Upper lobe of left lung (tissue), 6 donors: ENCODE results near the gene FBXL20. TPM values are rescaled to one million over a fixed set of nuclear protein-coding genes. Genes with fewer than 3 reads are reported as not detected.
"Not testable (repeated sequence)": the region's sequence is repeated elsewhere in the genome, so short reads cannot be mapped to it uniquely, and the experiment has no call there.

Experiments
- ATAC-seq, 2 donors: fragments of 200-7000 bp; cut with Tn5 transposase; one replicate each; pipeline ENCODE4 v1.9.1; 2022; ENCODE audit warnings: mild to moderate bottlenecking in 2 of 2, moderate library complexity in 2 of 2; ENCODE audit not compliant: low FRiP score in 2 of 2
- DNase-seq, 2 donors: peaks; one replicate each; pipeline ENCODE4 v3.0.0-alpha.2; 2019 to 2020
- H3K27ac ChIP-seq, 4 donors: fragments of 200-600 bp; sonication (generic); one replicate each; pipeline ENCODE4 v1.5.1; 2016 to 2019
- H3K27me3 ChIP-seq, 4 donors: fragments of 200-600 bp; sonication (generic); one replicate each; pipeline ENCODE4 v1.5.1; 2017 to 2019
- H3K36me3 ChIP-seq, 4 donors: fragments of 200-600 bp; sonication (generic); one replicate each; pipeline ENCODE4 v1.5.1; 2016 to 2019
- H3K4me1 ChIP-seq, 4 donors: fragments of 200-600 bp; sonication (generic); one replicate each; pipeline ENCODE4 v1.5.1; 2018 to 2019
- H3K4me3 ChIP-seq, 4 donors: fragments of 200-600 bp; sonication (generic); one replicate each; pipeline ENCODE4 v1.5.1; 2017 to 2019; ENCODE audit warnings: mild to moderate bottlenecking in 2 of 4, moderate library complexity in 1 of 4
- H3K9me3 ChIP-seq, 4 donors: fragments of 200-600 bp; sonication (generic); one replicate each; pipeline ENCODE4 v1.5.1; 2018 to 2019
- EP300 ChIP-seq, 4 donors: sonication (generic); formaldehyde crosslinking; IDR thresholded peaks; one replicate each; pipeline ENCODE4 v1.5.1; 2017; ENCODE audit warnings: antibody characterized with exemption in 4 of 4, control low read depth in 2 of 4
- POLR2A ChIP-seq, 4 donors: fragments of 450-650 bp; IDR thresholded peaks; one replicate each; pipeline ENCODE4 v1.5.1; 2016 to 2017; ENCODE audit warnings: antibody characterized with exemption in 4 of 4, mild to moderate bottlenecking in 2 of 4
- POLR2AphosphoS5 ChIP-seq, 2 donors: sonication (generic); formaldehyde crosslinking; IDR thresholded peaks; one replicate each; pipeline ENCODE4 v1.5.1; 2017; ENCODE audit warnings: antibody characterized with exemption in 2 of 2
- WGBS, 2 donors: methylation state at CpG; one replicate each; pipeline ENCODE4 v1.1.5; 2017 to 2018; 5-methylcytosine and 5-hydroxymethylcytosine counted together
- total RNA-seq, 6 donors: library from RNA; depleted of rRNA in 4 of 6; stranded (reverse); fragments of >200 nt in 4 of 6; gene quantifications; one replicate each; pipeline versions ENCODE4 v1.1.0 to v1.2.1, GENCODE V29; 2016 to 2021
- TF ChIP-seq, protein P1 (sequence below), 6 experiments: fragments of 450-650 bp in 4 of 6; fragments of 200-600 bp in 2 of 6; sonication (generic) in 2 of 6; IDR thresholded peaks; one replicate each; pipeline ENCODE4 v1.5.1; 2016 to 2019; ENCODE audit warnings: antibody characterized with exemption in 6 of 6
- donor health status: DM: no; HTN: no; CAD: no; lungs with moderate emphysema.
- donor health status: DM: no; HTN: yes; CAD: no; lungs with severe emphysema.

The FBXL20 gene
- total RNA-seq, 6 donors from 2014 or later, result 7.6 to 53.4 (median 30.4) TPM

DNA sequence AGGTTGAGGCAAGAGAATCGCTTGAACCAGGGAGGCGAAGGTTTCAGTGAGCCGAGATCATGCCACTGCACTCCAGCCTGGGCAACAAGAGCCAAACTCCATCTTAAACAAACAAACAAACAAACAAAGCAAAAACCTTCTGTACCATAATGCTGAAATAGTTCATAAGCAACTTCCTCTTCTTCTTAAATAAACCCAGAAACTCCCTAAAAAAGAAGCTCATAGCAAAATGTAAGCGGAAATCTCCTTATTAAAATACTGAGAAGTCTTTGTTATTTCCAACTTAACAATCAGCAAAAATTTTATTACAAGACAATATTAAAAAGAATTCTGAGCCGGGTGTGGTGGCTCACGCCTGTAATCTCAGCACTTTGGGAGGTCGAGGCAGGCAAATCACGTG, 82.8 kb downstream of the FBXL20 start:
- H3K36me3 ChIP-seq, result no peaks in the 10 kb centered on the region
- no peak overlapping the region for H3K27ac ChIP-seq
- TF ChIP-seq, protein P1, sequence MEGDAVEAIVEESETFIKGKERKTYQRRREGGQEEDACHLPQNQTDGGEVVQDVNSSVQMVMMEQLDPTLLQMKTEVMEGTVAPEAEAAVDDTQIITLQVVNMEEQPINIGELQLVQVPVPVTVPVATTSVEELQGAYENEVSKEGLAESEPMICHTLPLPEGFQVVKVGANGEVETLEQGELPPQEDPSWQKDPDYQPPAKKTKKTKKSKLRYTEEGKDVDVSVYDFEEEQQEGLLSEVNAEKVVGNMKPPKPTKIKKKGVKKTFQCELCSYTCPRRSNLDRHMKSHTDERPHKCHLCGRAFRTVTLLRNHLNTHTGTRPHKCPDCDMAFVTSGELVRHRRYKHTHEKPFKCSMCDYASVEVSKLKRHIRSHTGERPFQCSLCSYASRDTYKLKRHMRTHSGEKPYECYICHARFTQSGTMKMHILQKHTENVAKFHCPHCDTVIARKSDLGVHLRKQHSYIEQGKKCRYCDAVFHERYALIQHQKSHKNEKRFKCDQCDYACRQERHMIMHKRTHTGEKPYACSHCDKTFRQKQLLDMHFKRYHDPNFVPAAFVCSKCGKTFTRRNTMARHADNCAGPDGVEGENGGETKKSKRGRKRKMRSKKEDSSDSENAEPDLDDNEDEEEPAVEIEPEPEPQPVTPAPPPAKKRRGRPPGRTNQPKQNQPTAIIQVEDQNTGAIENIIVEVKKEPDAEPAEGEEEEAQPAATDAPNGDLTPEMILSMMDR (IDR thresholded peaks at IDR 0.05), result no peak
- TF ChIP-seq POLR2A (IDR thresholded peaks at IDR 0.05), result no peak
- no peak for TF ChIP-seq POLR2AphosphoS5 (IDR thresholded peaks at IDR 0.05)
- no peak for TF ChIP-seq EP300 (IDR thresholded peaks at IDR 0.05)
- no peaks in the 10 kb centered on the region for H3K9me3 ChIP-seq
- ATAC-seq (no peak), DNase-seq (no peak)
- no peaks in the 10 kb centered on the region for H3K4me1 ChIP-seq
- H3K27me3 ChIP-seq, result no peaks in the 10 kb centered on the region
- no peak overlapping the region for H3K4me3 ChIP-seq
- 94% methylated on average over 8 of the region's 8 CpGs for WGBS, 2 donors

DNA sequence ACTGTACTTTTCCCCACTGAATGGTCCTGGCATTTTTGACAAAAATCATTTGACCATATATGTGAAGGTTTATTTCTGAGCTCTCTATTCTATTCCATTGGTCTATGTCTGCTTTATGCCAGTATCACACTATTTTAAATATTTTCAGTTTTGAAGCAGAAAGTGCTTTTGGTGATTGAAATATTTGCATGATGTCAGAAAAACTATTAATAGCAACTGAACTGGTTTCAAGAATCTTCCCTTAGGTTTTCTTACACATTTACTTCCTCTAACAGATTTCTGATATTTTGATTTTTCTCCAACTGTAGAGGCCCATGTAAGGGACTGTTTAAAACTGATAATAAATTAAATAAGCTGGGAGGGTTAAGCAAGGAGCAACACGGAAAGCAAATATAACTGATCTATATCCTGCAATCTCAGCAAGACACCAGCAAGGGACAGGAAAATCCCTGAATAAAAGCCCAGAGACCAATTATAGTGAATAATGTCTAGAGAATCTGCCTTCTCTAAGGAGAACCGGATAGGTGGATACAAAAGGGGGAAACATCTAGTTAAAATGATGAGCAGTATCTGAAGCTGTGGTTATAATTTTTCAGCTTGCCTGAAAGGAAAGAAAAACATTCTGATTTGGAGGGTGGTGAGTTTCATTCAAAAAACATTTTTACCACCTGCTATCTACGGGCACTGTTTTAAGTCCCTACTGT, 94.8 kb downstream of the FBXL20 start:
- H3K36me3 ChIP-seq, result peaks cover 0 to 5% (median 3%) of the 10 kb centered on the region in 4 donors
- TF ChIP-seq, protein P1 (IDR thresholded peaks at IDR 0.05), result no peak
- TF ChIP-seq POLR2AphosphoS5 (IDR thresholded peaks at IDR 0.05) (no peak), POLR2A (IDR thresholded peaks at IDR 0.05) (no peak), EP300 (IDR thresholded peaks at IDR 0.05) (no peak)
- peaks cover 0 to 12% (median 4%) of the 10 kb centered on the region in 4 donors for H3K4me1 ChIP-seq
- ATAC-seq (no peak), DNase-seq (no peak)
- no peak overlapping the region for H3K4me3 ChIP-seq
- H3K27me3 ChIP-seq, result no peaks in the 10 kb centered on the region
- H3K27ac ChIP-seq, result no peak overlapping the region
- H3K9me3 ChIP-seq, result no peaks in the 10 kb centered on the region
- 59 to 74% methylated on average over 3 of the region's 3 CpGs for WGBS, 2 donors

DNA sequence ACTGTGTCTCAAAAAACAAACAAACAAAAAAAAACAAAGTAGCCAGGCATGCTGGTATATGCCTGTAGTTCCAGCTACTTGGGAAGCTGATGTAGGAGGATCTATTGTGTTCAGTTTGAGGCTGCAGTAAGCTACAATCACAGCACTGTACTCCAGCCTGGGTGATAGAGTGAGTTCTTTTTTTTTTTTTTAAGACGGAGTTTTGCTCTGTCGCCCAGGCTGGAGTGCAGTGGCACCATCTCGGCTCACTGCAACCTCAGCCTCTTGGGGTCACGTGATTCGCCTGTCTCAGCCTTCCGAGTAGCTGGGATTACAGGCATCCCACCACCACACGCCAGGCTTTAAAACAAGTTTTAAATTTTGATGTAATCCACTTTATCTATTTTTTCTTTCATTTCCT, 95.4 kb downstream of the FBXL20 start:
- ATAC-seq (no peak), DNase-seq (no peak)
- WGBS, 2 donors, result 81 to 89% methylated on average over 7 of the region's 7 CpGs
- H3K4me3 ChIP-seq, result no peak overlapping the region
- no peaks in the 10 kb centered on the region for H3K9me3 ChIP-seq
- TF ChIP-seq, protein P1 (IDR thresholded peaks at IDR 0.05), result no peak
- TF ChIP-seq POLR2AphosphoS5 (IDR thresholded peaks at IDR 0.05), result no peak
- no peak for TF ChIP-seq POLR2A (IDR thresholded peaks at IDR 0.05)
- TF ChIP-seq EP300 (IDR thresholded peaks at IDR 0.05), result no peak
- peaks cover 0 to 12% (median 4%) of the 10 kb centered on the region in 4 donors for H3K4me1 ChIP-seq
- peaks cover 0 to 5% (median 3%) of the 10 kb centered on the region in 4 donors for H3K36me3 ChIP-seq
- H3K27me3 ChIP-seq, result no peaks in the 10 kb centered on the region
- no peak overlapping the region for H3K27ac ChIP-seq

DNA sequence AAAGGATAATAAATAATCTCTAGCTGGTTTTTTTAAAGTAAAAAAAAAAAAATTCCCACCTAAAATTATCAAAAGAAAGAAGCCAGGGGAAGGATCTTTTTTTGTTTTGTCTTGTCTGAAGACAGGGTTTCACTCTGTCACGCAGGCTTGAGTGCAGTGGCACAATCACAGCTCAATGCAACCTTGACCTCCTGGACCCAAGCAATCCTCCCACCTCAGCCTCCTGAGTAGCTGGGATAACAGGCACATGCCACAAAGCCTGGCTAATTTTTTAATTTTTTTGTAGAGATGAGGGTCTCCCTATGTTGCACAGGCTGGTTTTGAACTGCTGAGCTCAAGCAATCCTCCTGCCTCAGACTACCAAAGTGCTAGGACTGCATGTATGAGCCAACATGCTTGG, 97.2 kb downstream of the FBXL20 start:
- DNase-seq, result no peak
- 100% methylated on average over 1 of the region's 1 CpG for WGBS, 2 donors
- Histone ChIP-seq H3K36me3 (peaks cover 2 to 14% (median 9%) of the 10 kb centered on the region in 4 donors), H3K27me3 (no peaks in the 10 kb centered on the region), H3K4me1 (peaks cover 0 to 12% (median 4%) of the 10 kb centered on the region in 4 donors), H3K9me3 (no peaks in the 10 kb centered on the region), H3K27ac (no peak overlapping the region), H3K4me3 (no peak overlapping the region)
- no peak for ATAC-seq
- no peak for TF ChIP-seq POLR2A (IDR thresholded peaks at IDR 0.05)

DNA sequence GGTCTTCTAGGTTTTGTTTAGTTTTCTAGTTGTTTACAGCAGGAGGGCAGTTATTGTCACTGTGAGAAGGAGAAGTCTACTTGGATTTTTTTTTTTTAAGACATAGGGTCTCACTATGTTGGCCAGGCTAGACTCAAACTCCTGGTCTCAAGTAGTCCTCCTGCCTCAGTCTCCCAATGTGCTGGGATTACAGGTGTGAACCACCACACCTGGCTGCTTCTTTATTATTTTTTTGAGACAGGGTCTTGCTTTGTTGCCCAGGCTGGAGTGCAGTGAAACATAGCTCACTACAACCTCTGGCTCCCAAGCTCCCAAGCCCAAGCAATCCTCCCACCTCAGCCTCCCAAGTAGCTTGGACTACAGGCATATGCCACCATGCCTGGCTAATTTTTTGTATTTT, 107.4 kb downstream of the FBXL20 start:
- ATAC-seq, result no peak

DNA sequence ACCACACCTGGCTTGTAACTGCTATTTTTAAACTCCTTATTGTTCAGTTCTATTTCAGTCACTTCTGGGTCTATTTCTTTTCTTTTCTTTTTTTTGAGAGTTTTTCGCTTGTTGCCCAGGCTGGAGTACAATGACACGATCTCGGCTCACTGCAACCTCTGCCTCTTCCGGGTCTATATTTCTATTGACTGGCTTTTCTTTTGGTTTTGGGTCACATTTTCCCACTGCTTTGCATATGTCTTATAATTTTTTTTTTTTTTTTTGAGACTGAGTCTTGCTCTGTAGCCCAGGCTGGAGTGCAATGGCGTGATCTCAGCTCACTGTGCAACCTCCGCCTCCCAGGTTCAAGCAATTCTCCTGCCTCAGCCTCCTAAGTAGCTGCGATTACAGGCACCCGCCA, 108.9 kb downstream of the FBXL20 start:
- H3K4me3 ChIP-seq, H3K27ac ChIP-seq, H3K4me1 ChIP-seq, H3K27me3 ChIP-seq, ATAC-seq, DNase-seq, H3K9me3 ChIP-seq: not testable (repeated sequence)
- 93 to 98% methylated on average over 8 of the region's 8 CpGs for WGBS, 2 donors
- H3K36me3 ChIP-seq, result peaks cover 0 to 35% (median 12%) of the 10 kb centered on the region in 4 donors

More for the DNA sequence above, 107.4 kb downstream of the FBXL20 start:
- H3K4me3 ChIP-seq, result no peak overlapping the region
- no peaks in the 10 kb centered on the region for H3K4me1 ChIP-seq
- no peak for TF ChIP-seq EP300 (IDR thresholded peaks at IDR 0.05)
- TF ChIP-seq POLR2A (IDR thresholded peaks at IDR 0.05), result no peak
- TF ChIP-seq POLR2AphosphoS5 (IDR thresholded peaks at IDR 0.05), result no peak
- TF ChIP-seq, protein P1 (IDR thresholded peaks at IDR 0.05), result no peak
- peaks cover 0 to 50% (median 23%) of the 10 kb centered on the region in 4 donors for H3K36me3 ChIP-seq
- no peak for DNase-seq
- H3K9me3 ChIP-seq, result no peaks in the 10 kb centered on the region
- H3K27me3 ChIP-seq, result no peaks in the 10 kb centered on the region
- no peak overlapping the region for H3K27ac ChIP-seq

DNA sequence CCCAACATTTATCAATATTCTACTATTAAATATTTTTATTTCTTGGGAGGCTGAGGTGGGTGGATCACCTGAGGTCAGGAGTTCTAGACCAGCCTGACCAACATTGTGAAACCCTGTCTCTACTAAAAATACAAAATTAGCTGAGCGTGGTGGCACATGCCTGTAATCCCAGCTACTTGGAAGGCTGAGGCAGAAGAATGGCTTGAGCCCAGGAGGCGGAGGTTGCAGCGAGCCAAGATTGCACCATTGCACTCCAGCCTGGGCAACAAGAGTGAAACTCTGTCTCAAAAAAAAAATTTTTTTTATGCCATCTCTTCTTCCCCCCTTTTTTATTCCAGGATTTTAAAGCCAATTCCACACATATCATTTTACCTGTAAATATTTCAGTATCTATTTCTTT, 114.9 kb downstream of the FBXL20 start:
- H3K9me3 ChIP-seq, ATAC-seq, DNase-seq, H3K27ac ChIP-seq, H3K36me3 ChIP-seq, H3K4me3 ChIP-seq, H3K27me3 ChIP-seq: not testable (repeated sequence)
- H3K4me1 ChIP-seq, result peaks cover 0 to 20% (median 5%) of the 10 kb centered on the region in 4 donors
- WGBS, 2 donors, result 79 to 88% methylated on average over 3 of the region's 3 CpGs
